ENCODE data around the gene SLC9A3. TPM values are rescaled to one million over a fixed set of nuclear protein-coding genes. Genes with fewer than 3 reads are reported as not detected.
"Not testable (repeated sequence)": the region's sequence is repeated elsewhere in the genome, so short reads cannot be mapped to it uniquely, and the experiment has no call there.

The SLC9A3 gene
- total RNA-seq, 4 donors from 2014 or later = 1.7 to 4.5 (median 2.9) TPM

DNA sequence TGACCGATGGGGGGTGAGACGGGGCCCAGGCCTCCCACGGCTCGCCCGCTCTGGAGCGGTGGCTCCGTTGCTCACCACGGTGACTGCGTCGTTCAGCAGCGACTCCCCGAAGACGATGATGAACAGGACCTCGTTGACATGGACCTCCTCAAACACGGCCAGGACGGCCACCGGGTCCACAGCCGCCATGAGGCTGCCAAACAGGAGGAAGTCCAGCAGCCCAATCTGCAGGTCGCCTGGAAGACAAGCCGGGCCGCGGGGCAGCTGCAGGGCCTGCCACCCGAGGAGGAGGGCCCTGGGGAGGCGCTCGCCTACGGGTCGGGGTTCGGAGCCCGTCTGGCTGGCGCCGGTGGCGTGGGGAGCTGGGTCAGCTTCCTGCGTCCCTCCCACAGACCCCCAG, 36.0 kb downstream of the SLC9A3 start:
- ATAC-seq = no peak
- Histone ChIP-seq H3K9me3 (no peaks in the 10 kb centered on the region), H3K27ac (no peak overlapping the region), H3K27me3 (peaks cover 30 to 63% (median 58%) of the 10 kb centered on the region in 3 donors), H3K4me1 (no peaks in the 10 kb centered on the region), H3K36me3 (no peaks in the 10 kb centered on the region), H3K4me3 (no peak overlapping the region)
- in situ Hi-C loops (cut with MboI; ENCODE audit: low sequenced_read_pairs in 4 of 4) = no loop called here
- no peak for DNase-seq
- intact Hi-C loops (cut with DNase I; ENCODE audit: low total_unique reads) = no loop called here
- TF ChIP-seq, protein P1, sequence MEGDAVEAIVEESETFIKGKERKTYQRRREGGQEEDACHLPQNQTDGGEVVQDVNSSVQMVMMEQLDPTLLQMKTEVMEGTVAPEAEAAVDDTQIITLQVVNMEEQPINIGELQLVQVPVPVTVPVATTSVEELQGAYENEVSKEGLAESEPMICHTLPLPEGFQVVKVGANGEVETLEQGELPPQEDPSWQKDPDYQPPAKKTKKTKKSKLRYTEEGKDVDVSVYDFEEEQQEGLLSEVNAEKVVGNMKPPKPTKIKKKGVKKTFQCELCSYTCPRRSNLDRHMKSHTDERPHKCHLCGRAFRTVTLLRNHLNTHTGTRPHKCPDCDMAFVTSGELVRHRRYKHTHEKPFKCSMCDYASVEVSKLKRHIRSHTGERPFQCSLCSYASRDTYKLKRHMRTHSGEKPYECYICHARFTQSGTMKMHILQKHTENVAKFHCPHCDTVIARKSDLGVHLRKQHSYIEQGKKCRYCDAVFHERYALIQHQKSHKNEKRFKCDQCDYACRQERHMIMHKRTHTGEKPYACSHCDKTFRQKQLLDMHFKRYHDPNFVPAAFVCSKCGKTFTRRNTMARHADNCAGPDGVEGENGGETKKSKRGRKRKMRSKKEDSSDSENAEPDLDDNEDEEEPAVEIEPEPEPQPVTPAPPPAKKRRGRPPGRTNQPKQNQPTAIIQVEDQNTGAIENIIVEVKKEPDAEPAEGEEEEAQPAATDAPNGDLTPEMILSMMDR (IDR thresholded peaks at IDR 0.05 in 4 of 5, conservative IDR thresholded peaks at IDR 0.05 in 1 of 5) = no peak
- TF ChIP-seq POLR2A (IDR thresholded peaks at IDR 0.05) = no peak

DNA sequence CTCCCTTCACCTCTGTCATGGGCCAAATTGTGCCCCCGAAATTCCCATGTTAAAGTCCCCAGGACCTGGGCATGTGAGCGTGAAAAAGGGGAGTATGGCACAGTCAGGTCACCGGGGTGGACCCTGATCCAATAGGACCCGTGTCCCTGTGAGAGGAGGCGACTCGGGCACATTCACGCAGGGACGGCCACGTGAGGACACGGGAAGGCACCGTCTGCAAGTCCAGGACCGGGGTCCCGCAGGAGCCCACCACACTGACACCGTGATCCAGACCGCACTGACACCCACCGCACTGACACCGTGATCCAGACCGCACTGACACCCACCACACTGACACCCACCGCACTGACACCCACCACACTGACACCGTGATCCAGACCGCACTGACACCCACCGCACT, 37.7 kb downstream of the SLC9A3 start:
- peaks cover 37 to 64% (median 60%) of the 10 kb centered on the region in 3 donors for H3K27me3 ChIP-seq
- H3K4me1 ChIP-seq; ATAC-seq; H3K27ac ChIP-seq; H3K36me3 ChIP-seq; intact Hi-C loops (cut with DNase I; ENCODE audit: low total_unique reads); in situ Hi-C loops (cut with MboI; ENCODE audit: low sequenced_read_pairs in 4 of 4); H3K9me3 ChIP-seq; H3K4me3 ChIP-seq; DNase-seq: not testable (repeated sequence)

DNA sequence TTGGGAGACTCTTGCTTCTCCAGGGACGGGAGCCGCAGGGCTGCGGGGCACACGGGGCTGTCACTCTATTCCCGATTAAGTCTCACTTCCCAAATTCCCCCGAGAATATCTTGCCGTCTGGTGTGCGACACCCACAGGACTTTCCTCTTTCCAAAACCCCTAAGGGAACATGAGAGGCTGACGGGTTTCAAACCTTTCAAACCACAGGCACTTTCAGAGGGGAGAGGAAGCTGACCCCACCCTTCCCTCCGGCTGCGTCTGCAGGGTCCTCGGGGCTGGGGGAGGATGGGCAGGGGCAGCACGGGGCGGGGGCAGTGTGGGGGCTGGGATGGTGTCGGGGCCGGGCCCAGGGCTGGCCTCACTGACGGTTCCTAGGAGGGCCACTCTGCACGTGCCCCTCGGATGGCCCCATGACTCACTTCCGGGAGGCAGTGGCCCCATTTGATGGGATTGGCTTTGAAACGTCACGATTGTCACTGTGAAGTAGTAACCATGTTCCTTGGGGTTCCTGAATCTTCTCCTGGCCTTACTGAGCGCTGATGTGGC, 38.2 kb downstream of the SLC9A3 start:
- H3K27me3 ChIP-seq = peaks cover 41 to 66% (median 61%) of the 10 kb centered on the region in 3 donors

DNA sequence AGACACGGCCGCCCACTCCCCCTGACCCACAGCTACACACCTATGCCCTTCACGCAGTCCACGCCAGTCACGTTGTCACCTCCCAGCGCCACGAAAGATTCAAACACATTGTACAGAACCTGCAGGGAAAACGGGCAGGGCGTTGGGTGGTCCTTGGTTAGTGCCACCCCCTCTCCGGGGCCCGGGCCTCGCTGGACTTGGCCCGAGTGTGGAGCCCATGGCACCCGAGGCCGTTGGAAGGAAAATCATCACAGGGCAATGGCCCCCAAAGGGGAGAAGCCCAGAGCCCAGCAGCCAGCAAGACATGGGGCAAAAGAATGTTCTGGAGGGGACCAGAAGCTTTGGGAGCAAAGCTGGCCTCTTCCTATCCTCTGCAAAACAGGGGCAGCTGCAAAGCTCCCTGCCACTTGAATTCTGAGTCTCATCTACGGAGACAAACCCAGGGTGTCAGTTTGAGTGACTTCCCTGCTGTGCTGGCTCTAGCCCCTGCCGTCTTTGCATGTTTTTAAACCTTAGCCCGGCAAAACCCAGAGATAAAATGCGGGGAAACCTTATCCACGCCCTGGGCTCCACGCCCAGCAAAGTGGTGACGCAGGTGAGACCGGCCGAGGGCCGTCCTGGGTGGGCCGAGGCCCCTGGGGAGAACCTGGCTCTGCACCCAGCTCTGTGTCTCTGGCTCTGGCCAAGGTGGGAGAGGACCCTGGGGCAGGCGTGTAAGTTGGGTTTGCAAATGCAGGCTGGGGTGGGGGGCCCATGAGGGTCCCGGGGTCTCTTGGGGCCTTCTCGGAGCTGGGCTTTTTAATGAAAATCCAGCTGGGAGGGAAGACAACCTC, 38.9 kb downstream of the SLC9A3 start:
- no peak overlapping the region for H3K4me3 ChIP-seq
- H3K36me3 ChIP-seq = no peaks in the 10 kb centered on the region
- no peak overlapping the region for H3K27ac ChIP-seq
- TF ChIP-seq POLR2A (IDR thresholded peaks at IDR 0.05) = no peak
- TF ChIP-seq, protein P1 (IDR thresholded peaks at IDR 0.05 in 4 of 5, conservative IDR thresholded peaks at IDR 0.05 in 1 of 5) = no peak
- peaks cover 42 to 70% (median 61%) of the 10 kb centered on the region in 3 donors for H3K27me3 ChIP-seq
- intact Hi-C loops (cut with DNase I; ENCODE audit: low total_unique reads) = no loop called here
- ATAC-seq = no peak
- H3K9me3 ChIP-seq = no peaks in the 10 kb centered on the region
- DNase-seq = no peak
- H3K4me1 ChIP-seq = no peaks in the 10 kb centered on the region
- in situ Hi-C loops (cut with MboI; ENCODE audit: low sequenced_read_pairs in 4 of 4) = no loop called here

More for the DNA sequence above, 38.2 kb downstream of the SLC9A3 start:
- DNase-seq = no peak
- ATAC-seq = no peak
- TF ChIP-seq, protein P1 (IDR thresholded peaks at IDR 0.05 in 4 of 5, conservative IDR thresholded peaks at IDR 0.05 in 1 of 5) = no peak
- no peak for TF ChIP-seq POLR2A (IDR thresholded peaks at IDR 0.05)
- no peaks in the 10 kb centered on the region for H3K4me1 ChIP-seq
- intact Hi-C loops (cut with DNase I; ENCODE audit: low total_unique reads) = no loop called here
- no peaks in the 10 kb centered on the region for H3K9me3 ChIP-seq
- H3K27ac ChIP-seq = no peak overlapping the region
- H3K4me3 ChIP-seq = no peak overlapping the region
- in situ Hi-C loops (cut with MboI; ENCODE audit: low sequenced_read_pairs in 4 of 4) = no loop called here
- no peaks in the 10 kb centered on the region for H3K36me3 ChIP-seq

DNA sequence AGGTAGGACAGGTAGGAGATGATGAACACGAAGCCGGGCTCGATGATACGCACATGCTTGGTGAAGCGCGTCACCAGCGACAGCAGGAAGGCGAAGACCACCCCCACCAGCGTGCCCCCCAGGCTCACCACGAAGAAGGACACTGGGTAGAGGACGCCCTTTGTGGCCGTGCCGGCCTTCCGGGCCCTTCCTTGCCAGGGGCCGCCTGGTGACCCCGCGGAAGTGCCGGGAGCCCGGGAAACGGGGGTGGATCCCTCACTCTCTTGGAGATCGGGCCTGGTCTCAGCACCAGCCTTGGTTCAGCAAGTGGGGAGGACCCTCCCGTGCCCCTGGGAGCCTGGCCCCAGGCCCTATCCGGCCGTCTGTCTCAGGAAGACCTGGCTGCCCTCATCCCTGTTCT, 39.7 kb downstream of the SLC9A3 start:
- DNase-seq = no peak
- in situ Hi-C loops (cut with MboI; ENCODE audit: low sequenced_read_pairs in 4 of 4) = no loop called here
- Histone ChIP-seq H3K27me3 (peaks cover 46 to 71% (median 62%) of the 10 kb centered on the region in 3 donors), H3K9me3 (no peaks in the 10 kb centered on the region), H3K27ac (no peak overlapping the region), H3K4me1 (no peaks in the 10 kb centered on the region), H3K36me3 (no peaks in the 10 kb centered on the region), H3K4me3 (no peak overlapping the region)
- no peak for TF ChIP-seq POLR2A (IDR thresholded peaks at IDR 0.05)
- TF ChIP-seq, protein P1 (IDR thresholded peaks at IDR 0.05 in 4 of 5, conservative IDR thresholded peaks at IDR 0.05 in 1 of 5) = no peak
- no peak for ATAC-seq
- intact Hi-C loops (cut with DNase I; ENCODE audit: low total_unique reads) = no loop called here

Measured in gastrocnemius medialis (tissue), 4 donors.